ENCODE data around the gene PPARA.

PPARA gene

DNA sequence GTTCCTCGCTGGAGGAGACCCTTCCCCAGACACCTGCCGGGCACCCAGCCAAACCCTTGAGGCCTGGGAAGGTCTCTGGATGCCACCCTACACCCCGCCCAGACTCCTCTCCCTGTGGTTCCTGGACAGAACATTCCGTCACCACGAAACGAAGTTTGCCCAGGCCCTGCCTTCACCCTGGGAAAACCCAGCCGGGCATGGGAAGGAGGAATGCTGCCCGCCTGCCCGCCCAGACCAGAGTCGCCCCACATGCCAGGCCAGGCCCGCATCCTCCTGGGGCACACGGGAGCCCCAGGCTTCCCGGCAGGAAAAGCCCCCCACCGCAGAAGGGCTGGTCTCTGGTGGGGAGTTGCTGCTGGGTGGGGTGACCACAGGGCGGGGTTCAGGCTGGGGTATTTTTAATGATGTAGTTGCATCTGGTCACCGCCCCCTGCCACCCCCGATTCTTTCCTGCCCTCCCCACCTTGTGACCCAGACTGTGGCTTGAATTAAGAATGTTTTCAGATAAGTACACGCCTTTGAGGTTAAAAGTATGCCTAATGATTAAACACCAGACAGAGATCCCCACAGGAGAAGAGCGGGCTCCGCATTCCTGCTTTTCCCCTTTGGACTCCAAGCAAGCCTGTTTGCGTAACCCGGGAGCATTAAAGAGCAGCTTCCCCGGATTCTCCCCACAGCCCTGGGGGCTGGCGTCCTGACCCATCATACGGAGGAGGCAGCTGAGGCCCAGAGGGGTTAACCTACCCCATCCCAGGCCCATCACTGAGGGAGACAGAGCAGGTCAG is 44.6 kb upstream of the PPARA start:
- TF ChIP-seq CTCF (IDR thresholded peaks at IDR 0.05; ENCODE audit: low read depth, low read length) = no peak
- no peak for DNase-seq (ENCODE audit: extremely low read depth, low read depth)

DNA sequence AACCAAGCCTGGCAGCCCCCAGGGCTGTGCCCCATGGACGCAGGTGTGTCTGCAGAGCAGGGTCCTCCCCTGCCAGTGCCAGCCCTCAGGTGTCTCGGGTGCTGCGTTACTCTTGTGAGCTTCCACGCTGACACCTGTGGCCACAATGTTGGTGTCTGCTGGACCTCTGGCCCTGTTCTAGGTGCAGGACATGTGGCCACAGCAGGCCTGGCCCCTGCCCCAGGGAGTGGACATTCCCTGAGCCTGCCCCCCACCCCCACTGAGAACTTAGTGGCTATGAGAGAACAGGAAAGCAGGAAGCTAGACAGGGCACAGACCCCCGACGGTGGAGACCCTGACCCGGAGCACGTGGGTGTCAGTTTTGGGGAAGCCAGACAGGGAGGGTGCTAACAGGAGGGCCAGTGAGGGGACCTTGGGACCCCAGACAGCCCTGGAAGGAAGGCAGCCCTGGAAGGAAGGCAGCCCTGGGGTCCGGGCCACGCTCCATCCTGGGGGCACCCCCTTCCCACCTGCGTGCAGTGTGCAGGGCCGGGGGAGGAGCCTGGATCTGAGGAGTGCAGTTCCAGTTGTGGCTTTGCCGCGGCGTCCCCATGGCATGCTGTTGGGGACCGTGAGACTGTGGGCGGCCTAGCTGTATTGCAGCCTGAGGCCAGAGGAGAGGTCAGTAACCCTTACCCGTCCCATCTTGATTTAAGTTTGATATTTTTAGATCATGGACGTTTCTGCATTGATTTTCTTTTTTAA is 43.9 kb upstream of the PPARA start:
- no peak for TF ChIP-seq CTCF (IDR thresholded peaks at IDR 0.05; ENCODE audit: low read depth, low read length)

DNA sequence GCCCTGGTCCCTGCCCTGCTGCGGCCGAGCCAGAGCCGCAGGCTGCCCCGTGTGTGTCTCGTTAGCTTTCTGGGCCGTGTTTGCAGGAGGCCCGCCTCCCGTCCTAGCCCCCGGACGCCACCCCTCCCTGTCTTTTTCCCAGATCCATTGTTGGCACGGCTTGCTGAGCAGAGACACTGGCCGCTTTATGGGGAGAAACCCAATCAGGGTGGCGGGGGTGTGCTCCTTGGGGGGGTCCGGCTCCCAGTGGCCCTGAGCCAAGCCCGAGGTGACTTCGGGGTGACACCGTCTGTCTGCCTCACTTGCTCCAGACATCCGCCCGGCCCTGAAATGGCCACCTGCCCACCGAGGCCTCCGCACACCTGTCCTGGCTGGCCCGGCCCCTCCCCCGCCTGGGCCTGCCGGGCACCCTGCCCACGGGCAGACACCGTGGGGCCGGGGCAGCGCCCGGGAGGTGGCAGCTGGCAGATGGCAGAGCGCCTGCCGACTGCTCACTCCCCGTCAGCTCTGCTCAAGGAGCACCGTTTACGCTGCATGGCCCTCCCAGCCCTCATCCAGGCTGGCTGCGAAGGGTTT is 43.1 kb upstream of the PPARA start:
- TF ChIP-seq CTCF (IDR thresholded peaks at IDR 0.05; ENCODE audit: low read depth, low read length) = no peak
- no peak for DNase-seq (ENCODE audit: extremely low read depth, low read depth)

More for the DNA sequence above, 43.9 kb upstream of the PPARA start:
- no peak for DNase-seq (ENCODE audit: extremely low read depth, low read depth)

GRCh38 chr22:46107753-46108563 is 42.4 kb upstream of the PPARA start:
- DNase-seq (ENCODE audit: extremely low read depth, low read depth) = no peak
- TF ChIP-seq CTCF (IDR thresholded peaks at IDR 0.05; ENCODE audit: low read depth, low read length) = no peak

- TF ChIP-seq CTCF (IDR thresholded peaks at IDR 0.05; ENCODE audit: low read depth, low read length) = peak; percentile 5
- DNase-seq (ENCODE audit: extremely low read depth, low read depth) = no peak
Measured at GRCh38 chr22:46108564-46109473, 41.5 kb upstream of the PPARA start.

DNA sequence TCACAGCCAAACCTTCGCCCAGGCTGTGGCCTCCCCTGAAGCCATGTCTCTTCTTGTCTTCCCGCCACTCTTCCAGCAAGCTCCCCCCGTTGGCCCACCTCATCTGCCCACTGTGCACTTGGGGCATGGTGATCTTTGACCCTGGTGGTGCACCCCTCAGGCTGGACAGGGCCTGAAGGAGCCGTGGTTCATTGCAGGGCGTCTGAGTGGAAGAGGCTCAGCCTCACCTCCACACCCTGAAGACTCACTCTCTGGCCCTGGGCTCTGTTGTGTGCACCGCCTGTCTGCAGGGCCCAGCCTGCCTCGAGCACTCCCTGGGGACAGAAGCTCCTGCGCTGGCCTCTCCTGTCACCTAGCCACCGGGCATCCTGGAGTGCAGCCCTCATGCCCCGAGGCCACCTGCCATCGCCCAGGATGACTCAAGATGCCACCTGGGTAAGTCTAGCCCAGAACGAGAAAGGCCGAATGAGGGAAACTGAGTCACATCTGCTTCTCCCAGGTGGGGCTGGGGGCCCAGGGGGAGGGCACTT is 40.8 kb upstream of the PPARA start:
- no peak for TF ChIP-seq CTCF (IDR thresholded peaks at IDR 0.05; ENCODE audit: low read depth, low read length)

More for the DNA sequence above, 40.8 kb upstream of the PPARA start:
- DNase-seq (ENCODE audit: extremely low read depth, low read depth) = no peak

Measured in AG09319 (cell line).